Activated CD4-positive, alpha-beta T cell treated with anti-CD3 and anti-CD28 coated beads for 48 hours (primary cell): ENCODE data around the gene PDE10A.

ENCODE experiments used
- DNase-seq: peaks from one replicate; pipeline ENCODE4 v3.0.0-alpha.2; 2020

The PDE10A gene

DNA sequence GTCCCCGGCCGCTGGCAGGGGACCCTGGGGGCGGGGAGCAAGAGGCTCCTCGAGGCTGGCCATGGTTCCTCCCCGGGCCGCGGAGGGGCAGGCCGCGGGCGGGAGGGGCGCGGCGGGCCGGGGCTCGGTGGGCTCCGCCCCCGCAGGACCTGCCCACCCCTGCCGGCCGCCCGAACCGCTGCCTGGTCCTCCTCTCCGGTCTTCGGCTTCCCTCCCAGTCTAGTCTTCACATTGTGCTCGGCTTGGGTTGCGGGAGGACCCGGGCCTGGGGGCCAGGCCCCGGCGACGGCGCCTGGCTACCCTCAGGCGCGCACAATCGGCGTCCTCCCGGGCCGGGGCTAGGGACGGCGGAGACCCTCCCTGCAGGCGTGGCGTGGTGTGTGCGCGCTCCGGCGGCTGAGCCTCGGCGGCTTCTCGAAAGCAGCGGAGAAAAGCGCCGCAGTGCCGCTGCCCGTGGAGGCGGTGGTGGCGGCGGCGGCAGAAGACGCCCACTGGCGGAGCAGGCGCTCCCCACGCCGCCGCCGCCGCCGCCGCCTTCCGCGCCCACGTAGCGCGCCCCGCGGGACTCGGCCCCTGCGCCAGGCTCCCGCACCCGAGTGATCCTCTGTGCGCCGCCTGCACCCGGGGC, at the start of gene PDE10A:
Gene PDE10A (minus strand): TSS at position 493 of the 628 bp plus-strand sequence. CDS start 430 bp downstream, at position 63.
- DNase-seq = no peak

DNA sequence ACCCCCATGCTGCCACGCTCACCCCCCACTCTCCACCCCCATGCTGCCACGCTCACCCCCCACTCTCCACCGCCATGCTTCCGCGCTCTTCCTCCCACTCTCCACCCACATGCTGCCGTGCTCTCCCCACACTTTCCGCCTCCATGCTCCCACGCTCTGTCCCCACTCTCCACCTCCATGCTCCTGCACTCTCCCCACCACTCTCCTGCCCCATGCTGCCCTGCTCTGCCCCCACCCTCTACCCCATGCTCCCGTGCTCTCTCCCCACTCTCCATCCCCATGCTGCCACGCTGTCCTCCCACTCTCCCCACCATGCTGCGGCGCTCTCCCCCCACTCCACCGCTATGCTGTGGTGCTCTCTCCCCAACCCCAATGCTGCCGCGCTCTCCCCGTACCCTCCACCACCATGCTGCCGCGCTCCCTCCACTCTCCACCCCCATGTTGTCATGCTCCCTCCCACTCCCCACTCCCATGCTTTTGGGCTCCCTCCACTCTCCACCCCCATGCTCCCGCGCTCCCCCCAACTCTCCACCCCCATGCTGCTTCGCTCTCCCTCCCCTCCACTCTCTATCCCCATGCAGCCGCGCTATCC, 46.0 kb upstream of the PDE10A start:
- no peak for DNase-seq

DNA sequence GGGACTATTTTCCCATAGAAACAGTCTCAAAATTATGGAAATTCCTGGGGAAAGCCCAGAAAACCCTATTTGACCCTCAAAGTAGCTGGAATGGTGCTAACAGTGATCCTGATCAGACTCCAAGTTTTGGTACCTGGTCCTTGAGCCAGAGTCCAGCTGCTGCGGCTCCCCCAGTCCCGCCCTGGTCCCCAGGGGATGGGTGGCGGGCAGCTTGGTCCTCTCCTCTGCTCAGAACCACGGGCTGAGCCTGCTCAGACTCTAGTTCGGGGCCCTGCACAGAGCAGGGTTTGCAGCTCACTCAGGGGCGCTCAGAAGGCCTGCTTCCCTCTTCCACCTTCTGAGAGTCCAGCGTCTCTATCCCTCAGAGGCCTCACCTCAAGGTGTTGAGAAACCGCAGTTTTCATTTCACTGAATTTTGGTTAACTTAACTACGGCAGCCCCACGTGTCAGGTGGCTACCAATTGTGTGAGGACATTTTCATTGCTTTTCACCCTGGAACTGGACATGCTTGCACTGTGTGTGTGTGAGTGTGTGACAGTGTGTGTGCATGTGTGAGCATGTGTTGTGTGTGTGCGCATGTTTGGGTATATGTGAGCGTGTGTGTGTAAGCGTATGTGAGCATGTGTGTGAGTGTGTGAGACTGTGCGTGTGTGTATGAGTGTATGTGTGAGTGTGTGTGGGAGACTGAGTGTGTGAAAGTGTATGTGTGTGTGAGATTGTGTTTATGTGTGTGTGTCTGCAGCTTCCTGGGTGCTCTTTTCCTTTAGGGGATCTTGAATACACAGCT, 44.2 kb upstream of the PDE10A start:
- DNase-seq = no peak

DNA sequence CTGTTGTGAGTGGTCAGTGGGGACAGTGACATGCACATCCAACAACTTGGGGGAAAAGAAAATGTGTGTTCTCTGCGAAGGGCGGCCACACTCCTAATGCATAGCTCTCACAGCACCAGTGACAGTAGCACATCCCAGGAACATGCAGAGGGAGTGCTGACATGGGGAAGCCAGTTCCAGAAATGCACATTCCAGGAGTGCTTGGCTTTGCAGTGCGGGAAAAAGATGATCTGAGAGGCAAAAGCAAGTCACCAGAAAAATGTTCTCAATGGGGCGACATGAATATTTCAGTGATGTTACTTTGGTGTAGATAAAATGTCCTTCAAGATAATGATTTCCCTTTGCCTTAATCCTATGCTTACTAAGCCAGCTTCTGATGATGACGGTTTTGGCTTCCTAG, 42.9 kb upstream of the PDE10A start:
- DNase-seq = no peak

DNA sequence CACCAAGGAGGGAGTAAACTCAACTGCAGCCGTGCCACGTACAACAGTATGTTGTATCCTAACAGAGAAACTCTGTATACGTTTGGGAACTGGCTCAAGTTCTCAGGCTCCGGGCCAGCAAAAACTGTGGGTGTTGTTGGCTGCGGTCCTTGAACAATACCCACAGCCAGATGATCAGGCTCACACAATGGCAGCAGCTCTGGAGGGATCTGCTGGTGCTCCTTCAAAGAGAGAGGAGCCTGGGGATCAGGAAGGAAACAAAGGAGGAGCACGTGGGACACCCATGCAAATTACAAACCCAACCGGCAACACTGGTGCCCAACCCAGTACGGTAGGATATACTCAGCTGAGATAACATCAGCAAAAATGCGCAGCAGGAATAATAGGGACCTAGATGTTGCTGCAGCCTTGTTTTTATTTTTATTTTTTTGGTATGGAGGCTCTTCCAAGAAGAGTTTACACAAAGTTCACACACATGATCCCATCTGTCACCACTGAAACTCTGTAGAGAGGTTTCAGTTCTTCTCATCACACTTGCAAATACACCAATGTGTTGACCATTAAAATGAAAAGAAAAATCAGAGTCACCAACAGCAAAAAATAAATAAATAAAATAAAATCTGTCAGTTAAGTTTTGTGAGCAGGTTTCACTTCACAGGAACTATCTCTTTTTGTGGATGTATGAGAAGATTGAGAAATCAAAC, 41.2 kb upstream of the PDE10A start:
- DNase-seq = no peak

DNA sequence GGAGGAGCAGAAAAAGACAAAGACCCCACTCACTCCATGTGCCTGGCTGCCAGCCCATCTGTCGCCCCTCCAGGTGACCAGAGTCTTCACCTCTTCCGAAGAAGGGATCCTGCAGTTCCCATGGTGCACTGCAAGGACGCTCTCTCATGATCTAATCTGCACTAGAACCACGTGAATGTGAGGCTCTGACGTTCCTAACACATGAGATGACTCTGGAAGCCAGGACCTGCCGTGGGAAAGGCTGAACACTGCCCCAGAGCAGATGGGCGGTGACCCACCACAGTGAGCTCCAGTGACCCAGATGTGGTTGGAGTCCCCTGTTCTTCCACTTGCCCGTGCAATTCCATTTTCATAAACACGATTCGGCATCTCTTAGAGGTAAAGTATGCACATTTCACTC, 39.6 kb upstream of the PDE10A start:
- no peak for DNase-seq

DNA sequence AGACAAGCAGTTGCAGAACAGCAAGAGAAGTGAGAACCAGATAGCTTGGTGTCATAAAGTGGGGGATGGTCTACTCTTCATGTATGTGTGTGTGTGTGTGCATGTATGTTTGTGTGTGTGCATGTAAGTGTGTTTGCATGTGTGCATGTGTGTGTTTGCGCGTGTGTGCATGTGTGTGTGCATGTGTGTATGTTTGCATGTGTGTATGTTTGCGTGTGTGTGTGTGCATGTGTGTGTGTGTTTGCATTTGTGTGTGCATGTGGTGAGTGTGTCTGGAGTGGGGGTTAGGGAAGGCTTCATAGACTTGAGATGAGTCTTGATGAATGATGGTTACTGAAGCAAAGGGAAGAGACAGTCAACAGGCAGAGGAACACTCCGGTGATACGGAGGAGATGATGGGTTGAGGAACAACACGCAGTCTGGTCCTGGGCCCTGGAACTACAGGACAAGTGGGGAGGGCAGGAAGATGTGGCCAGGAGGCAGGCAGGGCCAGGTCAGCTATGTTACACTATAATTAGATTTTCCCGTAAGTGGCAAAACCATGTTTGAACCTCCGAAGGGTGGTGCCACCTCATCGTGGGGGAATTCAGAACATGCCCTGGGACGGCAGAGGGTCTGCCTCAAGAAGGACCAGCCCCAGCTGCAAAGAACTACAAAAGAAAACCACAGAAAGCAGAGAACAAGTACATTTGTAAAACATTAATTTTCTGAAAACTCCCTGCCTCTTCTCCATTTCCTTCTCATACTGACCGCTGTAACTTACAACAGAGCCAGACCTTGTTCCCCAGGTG, 38.7 kb upstream of the PDE10A start:
- no peak for DNase-seq

DNA sequence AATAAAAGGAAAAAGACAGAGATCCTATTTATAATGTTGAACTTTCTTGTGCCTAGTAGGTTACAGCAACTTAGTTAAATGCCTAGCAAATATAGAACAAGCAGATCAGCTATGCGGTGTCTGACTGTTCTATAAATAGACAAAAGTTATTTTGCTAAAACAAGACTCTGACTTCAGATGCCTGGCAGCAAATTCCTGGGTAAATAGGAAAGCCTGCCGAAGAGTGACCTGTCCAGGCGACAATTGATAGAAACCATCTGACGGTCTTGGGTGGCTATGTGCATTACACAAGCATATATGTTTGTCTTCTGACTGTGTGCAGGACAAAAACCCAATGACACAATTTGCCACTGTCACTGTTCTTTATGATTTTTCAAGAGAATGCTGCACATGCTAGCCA, 38.0 kb upstream of the PDE10A start:
- DNase-seq = no peak

DNA sequence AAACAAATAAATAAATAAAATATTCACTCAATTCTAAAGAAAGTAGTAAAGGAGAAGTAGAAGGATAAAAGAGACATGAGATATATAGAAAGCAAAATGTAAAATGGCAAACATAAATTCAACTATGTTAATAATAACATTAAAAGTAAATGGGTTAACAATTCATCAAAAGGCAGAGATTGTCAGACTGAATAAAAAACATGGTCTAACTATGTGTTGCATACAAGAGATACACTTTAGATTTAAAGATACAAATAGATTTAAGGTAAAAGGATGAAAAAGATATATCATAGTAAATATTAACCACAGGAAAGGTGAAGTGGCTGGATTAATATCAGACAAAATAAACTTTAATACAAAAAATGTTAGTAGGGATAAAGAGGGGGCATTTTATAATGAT, 35.8 kb upstream of the PDE10A start:
- no peak for DNase-seq

DNA sequence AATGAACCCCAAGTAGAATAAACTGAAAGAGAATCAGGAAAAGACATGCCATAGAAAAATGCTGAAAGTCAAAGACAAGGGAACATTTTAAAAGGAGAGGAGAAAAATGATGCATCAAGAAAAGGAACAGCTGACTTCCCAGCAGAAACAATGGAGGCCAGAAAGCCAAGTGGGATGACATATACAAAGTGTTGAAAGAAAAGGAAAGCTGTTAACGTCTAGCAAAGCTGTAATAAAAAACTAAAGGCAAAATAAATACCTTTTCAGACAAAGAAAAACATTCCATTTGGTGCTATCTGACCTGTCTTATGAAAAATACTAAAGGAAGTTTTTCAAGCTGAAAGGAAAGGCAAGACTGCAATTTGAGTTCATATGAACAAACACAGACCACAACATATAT, 34.1 kb upstream of the PDE10A start:
- no peak for DNase-seq

DNA sequence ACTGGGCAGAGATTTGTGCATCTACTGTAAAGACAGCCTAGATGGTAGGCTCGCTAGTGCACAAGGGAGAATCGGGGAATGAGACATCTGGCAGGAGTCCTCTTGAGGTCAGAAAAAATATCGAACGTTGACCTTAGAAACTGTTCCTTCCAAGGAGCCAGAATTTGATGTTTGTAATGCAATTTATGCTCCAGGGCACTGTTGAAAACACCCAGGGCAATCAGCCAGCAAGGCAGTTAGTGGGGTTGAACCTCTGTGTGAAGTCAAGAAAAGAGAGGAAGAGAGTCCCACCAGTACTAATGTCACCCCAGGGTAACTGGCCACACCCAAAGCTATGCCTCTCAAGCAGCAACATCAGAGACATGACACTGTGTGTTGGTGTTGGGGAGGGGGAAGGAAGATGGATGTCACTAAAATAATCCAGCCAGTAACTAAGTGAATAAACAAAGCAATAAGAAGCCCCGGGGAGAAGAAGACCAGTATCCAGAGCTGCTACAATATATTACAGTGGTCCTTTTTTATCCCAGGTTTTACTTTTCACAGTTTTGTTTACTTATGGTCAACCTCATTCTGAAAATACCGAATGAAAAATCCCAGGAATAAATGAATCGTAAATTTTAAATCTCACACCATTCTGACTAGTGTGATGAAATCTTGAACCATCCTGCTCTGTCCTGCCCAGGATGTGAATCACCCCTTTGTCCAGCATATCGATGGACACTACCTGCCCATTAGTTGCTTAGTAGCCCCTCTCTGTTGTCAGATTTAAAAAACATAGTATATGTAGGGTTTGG, 32.9 kb upstream of the PDE10A start:
- DNase-seq = no peak

DNA sequence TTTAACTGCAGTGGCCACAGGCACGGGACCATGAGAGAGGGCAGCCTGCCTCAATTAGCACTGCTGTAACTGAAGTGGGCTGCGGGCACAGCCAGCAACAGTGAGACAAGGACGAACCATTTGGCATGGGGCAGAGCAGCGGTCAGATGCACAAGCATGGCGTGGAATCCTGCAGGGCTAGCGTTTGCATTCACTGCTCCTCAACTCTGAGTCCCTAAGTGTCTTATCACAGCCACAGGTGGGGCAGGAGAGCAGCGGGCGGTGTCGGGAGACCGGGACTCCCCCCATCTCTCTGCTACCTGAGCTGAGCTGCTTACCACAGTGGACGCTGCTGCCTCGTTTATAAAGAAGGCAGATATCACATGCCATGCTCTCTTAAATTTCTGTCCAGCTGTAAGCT, 31.3 kb upstream of the PDE10A start:
- DNase-seq = no peak

DNA sequence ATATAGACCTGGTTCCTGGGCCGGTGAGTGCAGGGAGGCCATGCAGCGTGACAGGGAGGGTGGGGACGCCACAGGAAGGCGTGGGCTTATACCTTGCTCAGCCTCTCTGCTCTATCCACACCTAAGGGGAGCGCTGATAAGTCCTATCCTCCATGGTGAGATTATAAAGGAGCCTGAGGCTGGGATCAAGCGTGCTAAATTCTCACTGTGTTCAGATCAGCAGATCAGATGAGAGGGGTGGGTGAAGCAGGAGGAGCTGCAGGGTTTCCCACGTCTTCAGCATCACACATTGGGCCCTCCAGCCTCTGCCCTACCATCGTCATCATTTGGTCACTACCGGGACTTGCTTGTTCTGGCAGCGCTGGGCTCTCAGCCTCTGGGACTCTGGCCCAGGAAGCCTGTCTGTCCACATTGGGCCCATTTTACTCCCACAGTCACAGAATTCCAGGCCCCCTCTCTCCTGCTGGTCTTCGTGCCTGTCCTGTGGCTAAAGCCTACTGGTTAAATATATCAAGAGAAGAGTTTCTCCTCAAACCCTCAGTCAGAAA, 29.1 kb upstream of the PDE10A start:
- no peak for DNase-seq

DNA sequence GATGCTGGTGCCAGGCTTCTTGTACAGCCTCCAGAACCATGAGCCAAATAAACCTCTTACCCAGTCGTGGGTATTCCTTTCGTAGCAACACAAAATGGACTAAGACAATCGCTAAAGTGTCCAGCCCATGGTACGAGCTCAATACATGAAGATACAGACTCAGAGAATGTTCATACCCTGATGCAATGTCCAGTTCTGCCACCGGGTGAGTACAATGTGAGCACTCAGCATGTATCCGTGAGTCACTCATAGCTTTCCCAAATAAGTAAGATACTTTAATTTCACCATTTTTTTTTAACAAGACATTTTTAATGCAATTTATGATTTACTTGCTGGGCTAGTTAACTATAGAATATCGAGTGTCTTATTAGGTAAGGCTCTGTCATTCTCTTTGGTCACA, 26.7 kb upstream of the PDE10A start:
- DNase-seq = no peak

DNA sequence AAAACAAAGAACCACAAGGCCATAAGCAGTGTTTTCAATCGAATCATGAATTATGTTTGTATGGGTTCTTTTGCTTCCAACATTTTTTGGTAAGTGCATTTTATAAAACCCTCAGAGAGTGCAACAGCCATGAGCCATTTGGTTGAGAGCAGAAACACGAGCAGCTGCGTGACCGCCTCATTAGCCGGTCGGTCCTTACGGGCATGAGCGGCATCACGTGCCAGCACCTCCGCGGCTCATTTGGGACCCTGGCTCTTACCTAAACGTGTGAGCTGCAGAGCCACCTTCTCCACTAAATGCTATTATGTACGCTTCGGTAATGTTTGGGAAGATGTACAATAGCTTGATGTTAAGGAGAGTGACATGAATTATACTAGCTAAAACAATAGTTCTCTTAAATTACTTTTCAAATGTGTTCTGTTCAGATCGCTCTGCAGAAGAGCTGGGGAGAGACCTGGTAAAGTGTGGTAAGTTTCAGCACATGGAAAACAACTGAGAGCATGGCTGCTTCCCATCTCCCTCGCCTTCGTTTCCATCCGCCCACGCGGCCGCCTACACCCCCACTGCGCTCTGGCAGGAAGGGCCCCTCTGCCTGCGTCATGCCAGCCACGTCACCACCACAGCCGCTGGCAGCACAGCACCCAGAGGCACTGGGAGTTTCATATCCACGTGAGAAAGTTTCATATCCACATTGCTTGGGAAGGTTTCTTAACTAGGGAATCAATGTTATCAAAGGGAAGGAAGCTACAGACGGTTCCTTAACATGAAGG, 23.7 kb upstream of the PDE10A start:
- no peak for DNase-seq

DNA sequence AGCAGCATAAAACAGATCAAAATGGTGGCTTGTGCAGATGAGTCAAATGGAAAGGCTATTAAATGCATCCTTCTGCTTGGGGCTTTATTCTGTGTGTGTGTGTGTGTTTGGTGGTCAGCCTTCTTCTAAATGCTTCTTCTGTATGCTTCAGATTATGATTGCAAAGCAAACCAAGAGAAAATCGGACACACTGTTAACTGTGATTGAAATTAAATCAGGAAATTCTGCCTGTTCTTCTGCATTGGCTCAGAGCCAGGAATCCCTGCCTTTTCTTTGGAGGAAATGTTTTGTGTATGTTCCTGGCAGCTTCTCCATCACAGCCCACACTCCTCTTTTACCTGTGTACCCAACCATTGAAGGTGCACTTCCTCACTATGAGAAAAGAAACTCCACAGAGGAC, 22.3 kb upstream of the PDE10A start:
- DNase-seq = no peak

DNA sequence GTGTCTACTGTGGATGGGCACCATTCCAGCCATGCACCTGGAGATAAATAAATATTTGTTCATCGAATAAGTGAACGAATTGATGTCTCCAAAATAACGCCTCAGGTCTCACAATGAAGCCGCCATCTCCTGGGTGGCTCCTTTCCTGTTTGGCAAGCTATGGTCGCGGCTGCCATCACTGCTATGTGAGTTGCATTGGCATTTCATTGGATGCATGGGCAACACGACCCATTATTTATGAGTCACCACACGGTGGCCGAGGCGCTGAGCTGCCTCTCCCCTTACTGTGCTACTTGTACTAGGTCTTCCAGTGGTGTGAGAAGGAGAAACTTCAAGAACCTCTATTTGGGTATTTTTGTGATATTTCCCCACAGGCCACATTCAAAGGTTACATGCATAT, 21.3 kb upstream of the PDE10A start:
- no peak for DNase-seq

DNA sequence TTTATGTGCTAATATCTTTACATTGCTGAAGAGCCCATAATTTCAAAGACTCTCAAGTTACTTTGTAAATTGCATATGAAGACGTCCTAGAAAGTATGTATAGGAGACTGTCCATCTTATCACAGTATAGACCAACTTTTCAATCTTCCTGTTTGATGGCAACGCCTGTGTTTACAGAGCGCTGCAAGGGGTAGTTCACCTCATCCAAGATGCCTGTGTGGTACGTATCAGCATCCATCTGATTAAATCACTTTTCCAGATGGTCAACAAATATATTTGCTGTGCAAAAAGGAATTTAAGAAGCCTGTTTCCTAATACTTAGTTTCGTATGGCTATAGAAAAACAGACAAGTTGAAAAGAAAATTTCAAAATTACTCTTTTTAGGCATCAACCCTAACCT, 17.9 kb upstream of the PDE10A start:
- no peak for DNase-seq

DNA sequence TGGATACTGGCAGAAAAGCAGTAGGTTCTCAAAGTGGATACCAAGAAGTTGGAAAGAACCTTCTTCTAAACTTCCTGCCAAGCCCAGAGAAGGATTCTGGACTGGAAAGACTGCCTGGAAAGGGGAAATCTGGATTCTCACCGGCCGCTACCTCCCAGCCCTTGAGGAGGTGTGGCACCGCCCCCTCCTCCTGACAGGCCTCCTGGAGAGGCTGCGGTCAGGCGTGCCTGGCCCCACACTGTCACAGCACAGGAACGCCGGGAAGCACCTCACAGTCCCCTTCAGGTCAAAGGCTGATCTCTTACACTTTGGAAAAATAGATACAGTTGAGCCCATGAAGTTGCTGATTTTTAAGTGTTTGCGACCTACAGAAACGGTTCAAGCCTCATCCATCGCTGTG, 16.3 kb upstream of the PDE10A start:
- no peak for DNase-seq

DNA sequence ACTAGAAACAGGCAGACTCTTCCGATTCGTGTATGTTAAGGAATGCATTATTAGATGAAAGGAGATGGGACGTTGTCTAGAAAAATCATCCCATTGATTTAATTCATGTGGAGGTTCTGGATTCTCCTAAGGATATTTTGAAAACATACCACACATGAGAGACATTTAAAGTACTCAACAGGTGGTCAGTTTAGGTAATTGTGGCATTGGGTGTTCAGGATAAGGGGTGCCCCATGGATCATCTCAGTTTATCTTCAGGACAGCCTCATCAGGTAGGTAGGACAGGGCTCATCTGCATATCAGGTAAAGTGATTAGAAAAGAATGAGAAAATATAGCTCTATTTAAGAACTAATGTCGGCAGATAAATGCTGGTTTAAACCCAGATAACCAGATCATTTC, 15.9 kb upstream of the PDE10A start:
- DNase-seq = no peak

DNA sequence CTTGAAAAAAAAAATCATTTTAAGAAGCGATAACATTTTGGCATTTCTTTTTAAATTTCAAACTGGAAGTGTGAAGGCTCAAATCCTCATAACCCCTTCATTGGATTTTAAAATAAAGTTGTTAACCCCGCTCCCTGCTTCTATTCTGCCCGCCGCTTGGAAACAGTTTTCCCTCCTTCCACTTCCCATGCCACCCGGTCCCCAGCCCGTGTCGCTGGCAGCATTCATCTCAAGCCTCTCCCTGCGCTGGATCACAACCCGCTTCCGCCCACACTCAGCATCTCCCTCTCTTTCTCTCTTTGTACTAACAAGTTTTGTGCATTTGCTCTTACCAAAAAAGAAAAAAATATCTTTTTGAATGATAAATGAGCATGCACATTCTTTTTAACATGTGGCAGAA, 15.4 kb upstream of the PDE10A start:
- no peak for DNase-seq
